Loucy (cell line): Measurements from ENCODE around the gene KSR2.

Source experiments
- H2AFZ ChIP-seq: fragments of 200-600 bp; sonication (generic); 2 replicates; pipeline ENCODE4 v1.6.0; 2016; ENCODE audit warnings: antibody characterized with exemption, mild to moderate bottlenecking, low read length, moderate library complexity
- H3F3A ChIP-seq: fragments of 200-600 bp; 2 replicates; pipeline ENCODE4 v1.6.0; 2016; ENCODE audit warnings: antibody characterized with exemption, low read depth, mild to moderate bottlenecking
- H3K27me3 ChIP-seq: fragments of 200-600 bp; sonication (generic); 2 replicates; pipeline ENCODE4 v1.6.1; 2014; ENCODE audit warnings: low read length, mild to moderate bottlenecking; ENCODE audit not compliant: insufficient read depth, poor library complexity, severe bottlenecking
- H3K36me3 ChIP-seq: fragments of 200-600 bp; sonication (generic); 2 replicates; pipeline ENCODE4 v1.6.1; 2016; ENCODE audit warnings: low read length; ENCODE audit not compliant: insufficient read depth
- H3K4me1 ChIP-seq: fragments of 200-600 bp; sonication (generic); 2 replicates; pipeline ENCODE4 v1.5.1; 2014; ENCODE audit warnings: low read length, mild to moderate bottlenecking; ENCODE audit not compliant: insufficient read depth, poor library complexity, severe bottlenecking
- H3K4me2 ChIP-seq: fragments of 200-600 bp; sonication (generic); 2 replicates; pipeline ENCODE4 v1.6.0; 2014; ENCODE audit warnings: antibody characterized with exemption, low read length, low read depth, mild to moderate bottlenecking; ENCODE audit not compliant: poor library complexity, severe bottlenecking
- H3K4me3 ChIP-seq: fragments of 200-600 bp; sonication (generic); 2 replicates; pipeline ENCODE4 v1.5.1; 2014; ENCODE audit warnings: low read length, mild to moderate bottlenecking, mixed read lengths; ENCODE audit not compliant: poor library complexity, severe bottlenecking
- H3K79me2 ChIP-seq: fragments of 200-600 bp; sonication (generic); 2 replicates; pipeline ENCODE4 v1.6.1; 2014; ENCODE audit warnings: low read length; ENCODE audit not compliant: insufficient read depth
- H3K9ac ChIP-seq: fragments of 200-600 bp; sonication (generic); 2 replicates; pipeline ENCODE4 v1.6.0; 2014; ENCODE audit warnings: mild to moderate bottlenecking, low read depth, low read length, moderate library complexity; ENCODE audit not compliant: poor library complexity, severe bottlenecking
- H3K9me2 ChIP-seq: fragments of 200-600 bp; sonication (generic); replicated peaks from 2 replicates; pipeline ENCODE4 v1.6.1; 2016; ENCODE audit warnings: low read depth, low read length, mixed read lengths
- H3K9me3 ChIP-seq: fragments of 200-600 bp; sonication (generic); 2 replicates; pipeline ENCODE4 v1.6.1; 2014; ENCODE audit warnings: mild to moderate bottlenecking, antibody characterized with exemption, low read length, low read depth; ENCODE audit not compliant: insufficient read depth
- H4K20me1 ChIP-seq: fragments of 200-600 bp; sonication (generic); 2 replicates; pipeline ENCODE4 v1.6.0; 2014; ENCODE audit warnings: antibody characterized with exemption, low read length, mild to moderate bottlenecking; ENCODE audit not compliant: insufficient read depth, poor library complexity, severe bottlenecking
- CTCF ChIP-seq: fragments of 200-600 bp; sonication (generic); conservative IDR thresholded peaks from 2 replicates; pipeline ENCODE4 v1.5.1; 2014; ENCODE audit warnings: mild to moderate bottlenecking, antibody characterized with exemption, low read length
- EZH2phosphoT487 ChIP-seq: fragments of 200-600 bp; IDR thresholded peaks from 2 replicates; pipeline ENCODE4 v1.6.1; 2018; ENCODE audit warnings: antibody characterized with exemption, mild to moderate bottlenecking, moderate library complexity, borderline replicate concordance

The KSR2 gene

DNA sequence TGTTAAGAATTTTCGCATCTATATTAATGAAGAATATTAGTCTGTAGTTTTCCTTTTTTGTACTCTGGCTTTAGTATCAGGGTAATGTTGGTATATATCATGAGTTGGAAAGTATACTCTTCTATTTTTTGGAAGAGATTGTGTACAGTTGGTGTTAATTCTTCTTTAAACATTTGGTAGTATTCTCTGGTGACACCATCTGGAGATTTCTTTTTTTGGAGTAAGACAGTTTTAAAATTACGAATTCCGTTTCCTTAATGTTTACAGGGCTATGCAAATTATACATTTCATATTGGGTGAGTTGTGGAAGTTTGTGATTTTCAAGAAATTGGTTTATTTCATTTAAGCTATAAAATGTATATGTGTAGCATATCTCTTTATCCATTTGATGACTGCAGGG is 423.6 kb downstream of the KSR2 start:
- Histone ChIP-seq H2AFZ (no peak overlapping the region), H4K20me1 (no peaks in the 10 kb centered on the region), H3K79me2 (no peaks in the 10 kb centered on the region), H3K36me3 (no peaks in the 10 kb centered on the region), H3K9me3 (peaks cover 4% of the 10 kb centered on the region; the same call in 1 of the 2 replicates), H3K9ac (no peak overlapping the region), H3K27me3 (no peaks in the 10 kb centered on the region), H3K4me1 (no peaks in the 10 kb centered on the region), H3K4me3 (no peak overlapping the region), H3F3A (no peaks in the 10 kb centered on the region), H3K4me2 (no peak overlapping the region), H3K9me2 (no peaks in the 10 kb centered on the region)
- TF ChIP-seq CTCF: no peak
- TF ChIP-seq EZH2phosphoT487: no peak

DNA sequence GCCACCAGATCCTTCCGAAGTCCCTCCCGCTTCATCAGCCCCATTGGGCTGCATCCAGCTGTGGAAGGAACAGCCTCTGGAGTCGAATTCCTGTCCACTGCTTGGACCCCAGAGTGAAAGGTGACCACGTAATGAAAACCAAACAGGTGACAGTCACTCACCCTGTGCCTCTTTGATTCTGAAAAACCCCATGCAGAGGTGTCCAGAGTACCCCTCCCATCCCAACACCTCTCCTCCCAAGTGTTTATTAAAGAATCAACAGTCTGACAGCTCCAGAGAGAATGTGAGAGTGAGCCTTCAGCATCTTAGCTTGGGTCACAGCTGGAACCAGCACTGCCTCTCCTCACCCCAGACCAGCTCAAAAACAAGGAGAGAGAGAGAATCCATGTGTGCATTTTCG is 428.8 kb downstream of the KSR2 start:
- no peak for TF ChIP-seq EZH2phosphoT487
- no peak for TF ChIP-seq CTCF

GRCh38 chr12:117538926-117539325 is 429.9 kb downstream of the KSR2 start:
- Histone ChIP-seq H3K4me2 (no peak overlapping the region), H3K4me3 (no peak overlapping the region), H3K9me2 (no peaks in the 10 kb centered on the region), H3F3A (no peaks in the 10 kb centered on the region), H3K27me3 (no peaks in the 10 kb centered on the region), H3K36me3 (no peaks in the 10 kb centered on the region), H3K9ac (no peak overlapping the region), H3K9me3 (no peaks in the 10 kb centered on the region), H3K79me2 (no peaks in the 10 kb centered on the region), H2AFZ (no peak overlapping the region), H3K4me1 (no peaks in the 10 kb centered on the region), H4K20me1 (no peaks in the 10 kb centered on the region)
- TF ChIP-seq EZH2phosphoT487 (no peak), CTCF (no peak)

More for the DNA sequence above, 428.8 kb downstream of the KSR2 start:
- H3F3A ChIP-seq: no peaks in the 10 kb centered on the region
- no peaks in the 10 kb centered on the region for H3K9me3 ChIP-seq
- no peaks in the 10 kb centered on the region for H3K79me2 ChIP-seq
- no peaks in the 10 kb centered on the region for H3K9me2 ChIP-seq
- H3K4me2 ChIP-seq: no peak overlapping the region
- H3K9ac ChIP-seq: no peak overlapping the region
- no peaks in the 10 kb centered on the region for H4K20me1 ChIP-seq
- H3K4me3 ChIP-seq: no peak overlapping the region
- H3K36me3 ChIP-seq: no peaks in the 10 kb centered on the region
- no peaks in the 10 kb centered on the region for H3K4me1 ChIP-seq
- H3K27me3 ChIP-seq: no peaks in the 10 kb centered on the region
- H2AFZ ChIP-seq: no peak overlapping the region
